Activated CD8-positive, alpha-beta memory T cell treated with anti-CD3 and anti-CD28 coated beads, Interleukin-2, amount 50 U/mL, for 1 hour (primary cell): ENCODE results near the gene INAVA.

Source experiments
- DNase-seq: peaks from one replicate; pipeline ENCODE4 v3.0.0-alpha.2; 2020; ENCODE audit errors: extremely low read depth

INAVA gene, protein sequence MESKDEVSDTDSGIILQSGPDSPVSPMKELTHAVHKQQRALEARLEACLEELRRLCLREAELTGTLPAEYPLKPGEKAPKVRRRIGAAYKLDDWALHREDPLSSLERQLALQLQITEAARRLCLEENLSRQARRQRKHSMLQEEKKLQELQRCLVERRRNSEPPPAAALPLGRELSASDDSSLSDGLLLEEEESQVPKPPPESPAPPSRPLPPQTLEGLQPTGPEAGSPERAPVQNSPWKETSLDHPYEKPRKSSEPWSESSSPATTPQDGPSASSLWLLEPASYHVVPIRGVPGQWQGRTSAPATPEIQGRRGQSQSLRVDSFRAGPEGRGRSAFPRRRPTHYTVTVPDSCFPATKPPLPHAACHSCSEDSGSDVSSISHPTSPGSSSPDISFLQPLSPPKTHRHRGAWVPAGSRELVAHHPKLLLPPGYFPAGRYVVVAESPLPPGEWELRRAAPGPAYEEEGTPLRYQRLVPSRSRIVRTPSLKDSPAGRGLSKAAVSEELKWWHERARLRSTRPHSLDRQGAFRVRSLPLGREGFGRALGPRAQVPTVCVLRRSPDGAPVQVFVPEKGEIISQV

DNA sequence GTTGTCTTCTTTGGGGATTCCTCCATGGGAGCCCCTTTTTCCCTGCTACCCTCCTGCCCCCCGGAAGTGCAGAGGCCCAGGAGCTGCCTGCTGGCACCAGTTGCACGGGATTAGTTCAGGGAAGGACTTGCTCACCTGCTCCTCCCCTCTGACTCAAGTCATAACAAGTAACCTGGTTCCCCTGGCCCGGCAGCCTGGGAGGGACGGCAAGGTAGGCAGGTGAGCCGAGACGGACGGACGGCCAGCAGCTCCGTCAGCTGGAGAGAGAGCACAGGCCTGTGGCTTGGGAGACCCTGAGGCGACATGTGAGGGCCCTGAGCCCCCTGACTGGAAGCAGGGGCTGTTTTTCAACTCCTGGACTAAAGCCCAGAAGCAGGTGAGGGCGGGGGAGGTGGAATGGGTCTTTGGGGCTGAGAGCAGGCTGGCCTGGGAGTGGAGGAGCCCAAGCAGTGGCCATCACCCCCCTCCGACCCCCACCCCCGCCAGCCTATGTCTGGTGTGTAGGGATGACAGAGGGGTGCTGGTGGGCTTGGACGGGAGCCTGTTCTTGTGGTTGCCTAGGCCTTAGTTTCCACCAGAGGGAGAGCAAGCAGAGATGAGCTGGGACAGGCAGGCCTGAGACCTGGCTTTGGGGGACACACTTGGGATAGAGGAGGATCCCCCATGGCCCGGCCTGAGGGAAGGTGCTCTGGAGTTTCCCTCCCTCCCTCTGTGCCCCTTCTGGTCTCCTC lies at the start of gene INAVA:
TSS of gene INAVA (plus strand) at position 189 of the 731 bp plus-strand sequence. CDS start 3,501 bp downstream, outside the sequence.
- DNase-seq = no peak

DNA sequence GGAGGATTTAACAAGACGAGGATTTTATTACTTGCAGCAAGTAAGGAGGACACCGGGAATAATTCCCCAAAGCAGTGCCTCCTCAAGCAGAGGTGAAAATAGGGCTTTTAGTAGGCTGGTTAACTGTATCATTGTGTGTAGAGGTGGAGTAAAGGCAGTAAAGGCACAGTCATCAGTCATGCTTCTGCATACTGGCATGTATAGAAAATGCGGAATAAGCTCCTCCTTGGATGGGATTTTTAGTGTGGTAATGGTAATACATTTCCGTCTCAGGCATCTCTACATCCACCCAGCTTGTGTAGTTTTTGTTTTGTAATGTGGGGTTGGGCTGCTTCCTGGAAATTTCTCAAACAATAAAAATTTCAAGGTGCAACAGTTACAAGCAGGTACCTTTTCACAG lies 49.3 kb upstream of the INAVA start:
- DNase-seq = no peak

DNA sequence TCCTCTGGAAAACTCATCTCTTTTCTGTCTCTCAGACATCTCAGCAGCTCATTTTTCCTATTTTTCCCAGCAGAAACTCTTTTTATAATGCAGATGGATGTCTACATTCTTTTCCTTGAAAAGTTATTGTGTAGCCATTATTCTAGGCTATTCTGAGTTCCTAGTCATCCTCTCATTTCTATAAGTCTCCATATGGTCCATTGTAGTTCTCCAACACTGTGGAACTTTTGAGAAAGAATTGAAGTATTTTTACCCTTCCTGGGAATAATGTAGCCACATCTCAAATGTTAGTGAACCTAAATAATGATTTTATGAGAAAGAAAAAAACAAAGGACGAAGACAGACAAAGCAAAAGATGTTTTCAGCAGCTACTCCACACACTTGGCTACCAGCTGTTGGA lies 48.3 kb upstream of the INAVA start:
- no peak for DNase-seq

DNA sequence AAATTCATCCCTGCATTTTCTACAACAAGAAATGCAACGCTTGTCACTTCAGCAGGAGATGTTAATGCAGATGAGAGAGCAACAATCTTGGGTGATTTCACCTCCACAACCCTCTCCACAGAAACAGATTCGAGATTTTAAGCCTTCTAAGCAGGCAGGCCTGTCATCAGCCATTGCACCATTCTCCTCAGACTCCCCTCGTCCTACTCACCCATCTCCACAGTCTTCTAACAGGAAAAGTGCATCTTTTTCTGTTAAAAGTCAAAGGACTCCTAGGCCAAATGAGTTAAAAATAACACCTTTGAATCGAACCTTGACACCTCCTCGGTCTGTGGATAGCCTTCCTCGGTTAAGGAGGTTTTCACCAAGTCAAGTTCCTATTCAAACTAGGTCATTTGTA lies 45.3 kb upstream of the INAVA start:
- no peak for DNase-seq

DNA sequence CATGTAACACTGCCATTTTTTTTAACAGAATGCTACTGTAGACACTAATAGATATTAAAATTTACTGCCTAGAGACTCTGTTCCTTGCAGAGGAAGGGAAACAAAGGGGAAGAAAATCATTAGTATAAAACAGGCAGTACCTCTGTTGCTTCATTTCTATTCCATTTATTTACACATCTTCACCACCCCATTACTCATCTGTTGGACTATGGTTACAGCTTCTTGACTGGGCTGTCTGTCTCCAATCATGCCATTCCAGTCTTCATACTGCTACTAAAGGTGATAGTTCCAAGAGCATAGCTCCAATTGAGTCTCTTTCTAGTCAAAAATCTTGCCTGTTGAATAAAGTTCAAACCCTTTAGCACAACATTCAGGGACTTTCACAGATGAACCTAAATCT lies 44.1 kb upstream of the INAVA start:
- no peak for DNase-seq

DNA sequence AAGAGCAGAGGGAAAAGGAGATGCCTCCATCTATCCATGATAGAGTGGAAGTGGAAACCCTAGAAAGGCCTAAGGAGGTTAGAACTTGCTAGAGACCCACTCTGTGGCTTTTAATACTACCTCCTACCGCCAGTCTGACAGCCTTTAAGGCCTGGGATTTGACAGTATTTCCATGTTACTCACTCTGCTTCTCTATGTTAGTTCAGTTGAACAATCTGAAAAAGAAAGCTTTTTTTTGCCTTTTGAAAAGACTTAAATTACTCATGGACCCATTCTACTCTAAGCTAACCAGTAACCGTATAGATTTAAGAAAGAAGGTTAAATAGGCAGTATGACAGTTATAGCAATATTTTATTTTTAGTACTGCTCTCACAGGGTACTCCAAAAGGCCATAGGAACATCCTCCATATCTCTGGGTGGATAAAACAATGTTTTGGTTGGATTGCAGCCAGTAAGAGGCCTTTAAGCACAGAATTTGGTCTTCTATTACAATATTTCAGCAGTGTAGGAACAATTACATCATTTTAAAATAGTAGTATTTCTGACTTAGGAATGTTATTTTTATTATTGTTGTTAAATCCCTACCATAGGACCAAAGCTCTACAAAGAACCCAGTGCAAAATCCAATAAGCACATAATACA lies 37.9 kb upstream of the INAVA start:
- DNase-seq = no peak

DNA sequence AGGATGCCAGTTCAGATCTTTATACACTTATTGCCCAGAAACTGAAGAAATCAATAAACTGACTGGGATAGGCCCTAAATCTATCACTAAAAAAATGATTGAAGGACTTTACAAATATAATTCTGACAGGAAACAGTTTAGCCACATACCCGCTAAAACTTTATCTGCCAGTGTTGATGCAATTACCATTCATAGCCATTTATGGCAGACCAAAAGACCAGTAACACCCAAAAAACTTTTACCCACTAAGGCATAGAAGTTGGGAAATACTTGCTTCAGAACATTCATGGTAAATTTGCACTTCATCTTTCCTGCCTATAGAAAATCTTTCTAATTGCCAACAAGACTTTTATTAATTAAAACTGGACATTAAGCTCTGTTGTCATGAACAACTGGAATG lies 36.9 kb upstream of the INAVA start:
- no peak for DNase-seq

DNA sequence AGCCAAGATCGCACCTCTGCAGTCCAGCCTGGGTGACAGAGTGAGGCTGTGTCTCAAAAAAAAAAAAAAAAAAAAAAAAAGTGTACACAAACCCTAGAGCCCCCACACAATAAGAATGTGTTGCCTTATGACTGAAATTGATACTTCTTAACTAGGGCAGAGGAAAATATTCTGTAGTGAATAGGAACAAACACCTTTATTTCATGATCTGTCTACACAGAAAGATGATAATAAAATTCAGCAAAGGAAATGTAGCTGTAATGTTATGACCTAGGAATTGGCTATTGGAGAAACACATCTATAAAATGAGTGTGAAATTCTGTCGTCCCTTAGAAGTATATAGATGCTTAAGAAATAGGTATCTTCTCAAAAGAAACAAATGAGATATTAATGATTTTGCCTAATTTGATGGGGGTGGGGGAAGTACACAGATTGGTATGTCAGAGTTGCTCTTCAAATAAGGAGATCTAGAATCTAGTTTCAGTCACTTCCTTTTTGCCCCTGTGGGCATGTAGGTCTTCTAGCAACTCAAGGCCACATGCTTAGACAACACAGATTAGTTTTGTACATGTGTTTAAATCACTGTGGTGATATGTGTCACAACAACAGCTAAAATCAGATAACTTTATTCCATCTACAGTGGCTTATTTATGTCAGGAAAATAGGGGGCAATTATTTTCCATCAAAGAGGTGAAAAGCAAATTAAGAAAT lies 32.6 kb upstream of the INAVA start:
- DNase-seq = no peak

DNA sequence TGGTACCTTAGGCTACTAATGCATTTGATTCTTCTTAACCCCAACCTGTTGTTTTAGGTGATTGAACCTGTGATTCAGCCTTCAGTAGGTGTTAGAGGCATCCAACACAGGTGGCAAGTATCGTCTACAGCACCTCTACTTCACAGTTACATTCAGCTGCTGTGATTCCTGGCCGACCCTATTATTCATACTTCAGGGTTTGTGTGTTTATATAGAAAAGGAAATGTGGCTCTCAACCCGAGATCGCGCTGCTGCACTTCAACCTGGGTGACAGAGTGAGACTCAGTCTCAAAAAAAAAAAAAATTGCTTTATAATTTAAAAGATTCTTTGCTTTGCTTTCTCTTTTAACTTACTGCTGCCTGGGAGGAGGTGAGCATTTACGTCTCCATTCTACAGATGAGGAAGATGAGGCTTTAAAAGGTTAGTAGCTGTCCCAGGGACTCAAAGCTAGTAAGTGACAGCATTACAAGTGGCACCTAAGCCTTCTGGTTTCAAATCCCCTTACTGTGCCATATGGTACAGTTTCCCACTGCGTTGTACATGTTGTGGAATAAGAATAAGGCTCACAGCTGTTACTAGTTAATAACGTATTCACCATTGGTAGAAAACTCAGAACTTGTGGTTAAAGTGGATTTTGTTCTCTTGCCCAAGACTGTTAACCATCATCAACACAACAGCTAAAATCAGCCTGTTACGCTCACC lies 31.8 kb upstream of the INAVA start:
- DNase-seq = no peak

DNA sequence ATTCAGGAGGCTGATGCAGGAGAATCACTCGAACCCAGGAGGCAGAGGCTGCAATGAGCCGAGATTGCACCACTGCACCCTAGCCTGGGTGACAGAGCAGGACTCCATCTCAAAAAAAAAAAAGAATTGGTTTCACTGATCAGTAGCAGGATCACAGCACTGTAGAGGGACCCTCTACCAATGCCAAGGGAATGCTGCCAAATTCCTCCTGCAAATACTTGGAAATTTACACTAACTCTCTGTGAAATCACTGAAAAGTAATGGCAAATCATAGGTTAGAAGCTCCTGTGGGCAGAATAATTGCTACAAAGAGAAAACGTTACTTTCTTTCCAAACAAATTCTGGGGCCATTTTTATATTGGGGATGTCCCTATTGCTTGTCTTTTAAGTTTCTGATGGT lies 28.6 kb upstream of the INAVA start:
- DNase-seq = no peak

DNA sequence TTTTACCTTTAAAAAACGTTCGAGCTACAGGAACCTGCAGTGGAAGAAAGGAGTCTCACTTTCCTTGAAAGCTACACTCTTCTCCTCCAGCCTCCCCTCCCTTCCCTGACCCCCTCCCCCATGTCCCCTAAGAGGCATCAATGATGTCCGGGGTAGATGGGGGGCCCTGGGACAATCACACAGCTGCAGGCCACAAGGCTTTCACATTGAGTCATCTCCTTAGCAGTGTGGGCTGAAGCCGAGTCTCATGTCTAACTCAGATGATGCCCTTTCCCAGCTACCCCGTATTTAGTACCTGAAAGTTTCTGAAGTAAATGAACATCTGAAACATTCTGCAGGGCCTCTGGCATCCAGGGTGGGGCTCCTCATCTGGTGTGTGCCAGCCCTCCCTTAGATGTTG lies 28.2 kb upstream of the INAVA start:
- DNase-seq = no peak

DNA sequence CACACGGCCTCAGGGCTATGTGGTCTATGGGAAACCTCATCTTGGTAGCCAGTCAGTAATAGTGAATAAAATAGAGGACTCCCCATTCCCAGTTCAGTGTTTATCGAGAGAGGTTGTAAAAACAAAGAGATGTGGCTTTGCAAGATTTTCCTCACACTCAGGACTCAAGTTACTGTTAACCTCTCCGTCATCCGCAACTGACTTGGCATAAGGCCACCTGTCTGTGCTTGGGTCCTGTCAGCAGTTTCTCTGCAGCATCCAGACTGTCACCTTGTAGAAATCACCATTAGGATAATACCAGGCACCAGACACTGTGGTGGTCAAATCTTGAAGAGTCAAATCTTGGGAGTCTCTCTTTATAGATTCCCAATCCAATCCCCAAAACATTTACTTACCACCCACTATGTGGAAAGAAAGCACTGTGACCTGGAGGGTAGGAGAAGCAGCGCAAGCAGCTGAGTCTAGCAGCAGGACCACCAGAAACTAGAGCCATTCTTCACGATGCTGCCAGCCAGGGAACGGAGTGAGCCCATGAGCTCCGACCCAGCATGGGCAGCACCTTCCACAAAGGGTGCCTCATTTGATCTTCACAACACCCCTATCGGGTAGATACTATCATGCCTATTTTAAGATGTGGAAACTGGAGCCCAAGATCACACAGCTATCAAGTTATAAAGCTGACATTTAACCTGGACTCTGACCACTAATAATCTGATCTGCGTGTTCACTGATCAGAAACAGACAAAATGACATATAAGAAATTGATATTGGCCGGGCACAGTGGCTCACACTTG lies 27.5 kb upstream of the INAVA start:
- no peak for DNase-seq

DNA sequence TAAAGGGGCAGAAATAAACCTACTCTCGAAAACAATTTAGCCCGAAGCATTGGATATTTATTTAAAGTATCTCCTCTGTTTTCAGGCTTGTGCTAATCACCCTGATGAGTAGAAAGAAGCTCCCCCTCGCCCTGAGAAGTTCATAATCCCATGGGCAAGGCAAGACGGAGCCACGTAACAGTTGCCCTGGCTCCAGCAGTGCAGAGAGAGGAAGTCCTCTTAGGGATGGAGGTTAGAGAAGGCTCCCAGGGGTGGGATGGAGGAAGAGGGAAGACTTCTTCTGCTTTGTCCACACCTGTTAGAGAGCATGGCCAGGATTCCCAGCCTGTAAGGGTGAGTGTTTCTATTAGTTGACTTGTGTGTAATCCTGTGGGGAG lies 25.3 kb upstream of the INAVA start:
- no peak for DNase-seq

DNA sequence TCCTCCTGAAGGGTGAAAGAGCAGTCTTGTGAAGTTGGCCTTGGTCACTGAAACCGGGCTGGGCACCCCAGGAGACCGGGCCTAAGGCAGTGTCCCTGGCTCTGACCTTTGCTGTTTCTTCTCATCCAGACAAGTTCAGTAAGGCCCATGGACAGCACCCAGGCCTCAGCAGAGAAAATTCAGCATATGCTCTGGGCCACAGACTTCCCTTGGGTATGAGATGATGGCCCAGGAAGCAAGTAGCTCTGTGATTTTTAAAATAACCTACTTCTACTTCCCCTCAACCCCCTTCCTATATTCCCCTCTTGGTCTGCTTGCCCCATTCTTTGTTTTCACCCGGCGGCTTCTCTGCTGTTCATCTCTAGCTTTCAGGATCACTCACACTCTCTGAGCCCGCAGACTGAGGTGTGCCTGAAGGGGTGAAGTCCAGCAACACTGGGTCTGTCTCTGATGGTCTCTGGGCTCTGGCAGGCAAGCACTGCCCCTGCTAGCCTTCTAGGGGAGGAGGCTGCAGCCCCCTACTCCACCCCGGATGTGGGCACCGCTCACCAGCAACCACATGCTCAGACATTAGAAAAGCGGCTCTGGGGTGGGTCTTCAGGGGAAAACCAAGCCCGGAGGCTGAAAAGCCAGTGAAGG lies 24.8 kb upstream of the INAVA start:
- no peak for DNase-seq

DNA sequence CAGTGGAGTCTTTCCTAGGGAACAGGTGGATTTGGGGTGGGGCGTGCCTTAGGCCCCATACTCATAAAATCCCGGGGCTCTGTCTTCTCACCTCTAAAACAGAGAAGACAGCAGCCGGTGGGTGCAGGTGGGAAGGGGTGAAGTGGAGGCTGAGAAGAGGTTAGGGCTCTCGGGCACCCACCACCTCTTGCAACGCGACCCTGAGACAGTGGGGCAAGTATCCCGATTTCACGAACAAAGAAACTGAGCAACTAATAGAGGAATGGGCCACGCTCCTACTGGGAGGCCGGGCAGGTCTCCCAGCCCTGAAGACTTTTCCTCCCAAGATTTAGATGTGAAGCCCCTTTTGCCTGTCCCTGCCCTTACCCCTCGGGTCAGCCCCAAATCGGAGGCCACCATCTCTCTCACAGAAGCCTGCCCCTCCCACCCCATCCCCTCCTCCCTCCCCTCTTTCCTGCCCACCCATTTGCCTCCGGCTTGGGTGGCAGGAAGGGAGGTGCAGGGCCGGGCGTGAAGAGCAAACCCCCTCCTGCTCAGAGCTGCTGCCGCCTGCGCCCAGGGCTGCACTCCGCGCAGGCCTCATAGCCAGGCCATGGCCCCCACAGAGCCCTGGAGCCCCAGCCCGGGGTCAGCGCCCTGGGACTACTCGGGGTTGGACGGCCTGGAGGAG lies 22.1 kb upstream of the INAVA start, which contains the start of gene GPR25:
TSS of gene GPR25 (plus strand) at position 536 of the 670 bp plus-strand sequence. CDS start at position 593, 57 bp downstream.
- no peak for DNase-seq

DNA sequence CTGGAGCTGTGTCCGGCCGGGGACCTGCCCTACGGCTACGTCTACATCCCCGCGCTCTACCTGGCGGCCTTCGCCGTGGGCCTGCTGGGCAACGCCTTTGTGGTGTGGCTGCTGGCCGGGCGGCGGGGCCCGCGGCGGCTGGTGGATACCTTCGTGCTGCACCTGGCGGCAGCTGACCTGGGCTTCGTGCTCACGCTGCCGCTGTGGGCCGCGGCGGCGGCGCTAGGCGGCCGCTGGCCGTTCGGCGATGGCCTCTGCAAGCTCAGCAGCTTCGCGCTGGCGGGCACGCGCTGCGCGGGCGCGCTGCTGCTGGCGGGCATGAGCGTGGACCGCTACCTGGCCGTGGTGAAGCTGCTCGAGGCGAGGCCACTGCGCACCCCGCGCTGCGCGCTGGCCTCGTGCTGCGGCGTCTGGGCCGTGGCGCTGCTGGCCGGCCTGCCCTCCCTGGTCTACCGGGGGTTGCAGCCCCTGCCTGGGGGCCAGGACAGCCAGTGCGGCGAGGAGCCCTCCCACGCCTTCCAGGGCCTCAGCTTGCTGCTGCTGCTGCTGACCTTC lies 21.5 kb upstream of the INAVA start:
- no peak for DNase-seq

DNA sequence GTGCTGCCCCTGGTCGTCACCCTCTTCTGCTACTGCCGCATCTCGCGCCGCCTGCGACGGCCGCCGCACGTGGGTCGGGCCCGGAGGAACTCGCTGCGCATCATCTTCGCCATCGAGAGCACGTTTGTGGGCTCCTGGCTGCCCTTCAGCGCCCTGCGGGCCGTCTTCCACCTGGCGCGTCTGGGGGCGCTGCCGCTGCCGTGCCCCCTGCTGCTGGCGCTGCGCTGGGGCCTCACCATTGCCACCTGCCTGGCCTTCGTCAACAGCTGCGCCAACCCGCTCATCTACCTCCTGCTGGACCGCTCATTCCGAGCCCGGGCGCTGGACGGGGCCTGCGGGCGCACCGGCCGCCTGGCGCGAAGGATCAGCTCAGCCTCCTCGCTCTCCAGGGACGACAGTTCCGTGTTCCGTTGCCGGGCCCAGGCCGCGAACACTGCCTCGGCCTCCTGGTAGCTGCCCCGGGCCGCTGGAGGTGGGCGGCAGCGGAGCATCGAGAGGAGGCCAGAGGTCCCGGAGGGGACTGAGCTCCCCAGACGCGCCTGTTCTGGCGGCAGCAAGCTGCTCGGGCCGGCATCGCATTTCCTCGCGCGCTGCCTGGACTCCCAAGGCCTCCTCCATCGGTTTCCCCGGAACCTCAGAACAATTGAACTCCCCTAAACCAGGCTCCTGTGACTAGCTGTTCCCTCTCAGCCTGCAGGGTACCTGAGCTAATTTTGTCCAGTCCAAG lies 20.9 kb upstream of the INAVA start:
- no peak for DNase-seq

DNA sequence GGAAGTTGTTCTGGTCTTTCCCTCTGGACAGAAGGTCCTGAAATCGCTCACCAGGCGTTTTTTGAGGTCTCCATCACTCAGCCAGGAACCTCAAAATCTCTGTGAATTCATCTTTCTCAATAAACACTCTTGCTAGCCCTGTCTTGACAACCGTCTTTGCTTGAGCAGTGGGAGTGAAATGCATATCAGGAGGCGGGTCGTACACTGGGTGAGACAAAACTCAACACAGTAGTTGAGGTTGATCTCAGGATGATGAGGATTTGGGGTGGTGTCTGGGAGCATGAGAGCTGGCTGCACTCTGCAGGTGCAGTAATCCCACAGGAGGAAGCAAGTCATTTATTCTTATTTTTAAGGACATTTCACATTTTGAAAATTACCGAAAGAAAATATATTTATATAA lies 20.0 kb upstream of the INAVA start:
- no peak for DNase-seq
